ENCODE results near the gene NR4A1. TPM values are rescaled to one million over a fixed set of nuclear protein-coding genes. Genes with fewer than 3 reads are reported as not detected.

NR4A1 gene
- total and polyA plus RNA-seq, 2 of the 13 experiments (the other 11 are each of a cell fraction or from before 2014, with no cell fraction given) = 5.7 to 15.2 TPM

- TF ChIP-seq NCOR1 (IDR thresholded peaks at IDR 0.05; ENCODE audit: borderline replicate concordance, low read length) = no peak
- no peak for TF ChIP-seq ZNF850 (CRISPR knock-in tag; conservative IDR thresholded peaks at IDR 0.05)
- TF ChIP-seq SKI (IDR thresholded peaks at IDR 0.05; ENCODE audit: partially characterized antibody) = no peak
- TF ChIP-seq, protein P1, sequence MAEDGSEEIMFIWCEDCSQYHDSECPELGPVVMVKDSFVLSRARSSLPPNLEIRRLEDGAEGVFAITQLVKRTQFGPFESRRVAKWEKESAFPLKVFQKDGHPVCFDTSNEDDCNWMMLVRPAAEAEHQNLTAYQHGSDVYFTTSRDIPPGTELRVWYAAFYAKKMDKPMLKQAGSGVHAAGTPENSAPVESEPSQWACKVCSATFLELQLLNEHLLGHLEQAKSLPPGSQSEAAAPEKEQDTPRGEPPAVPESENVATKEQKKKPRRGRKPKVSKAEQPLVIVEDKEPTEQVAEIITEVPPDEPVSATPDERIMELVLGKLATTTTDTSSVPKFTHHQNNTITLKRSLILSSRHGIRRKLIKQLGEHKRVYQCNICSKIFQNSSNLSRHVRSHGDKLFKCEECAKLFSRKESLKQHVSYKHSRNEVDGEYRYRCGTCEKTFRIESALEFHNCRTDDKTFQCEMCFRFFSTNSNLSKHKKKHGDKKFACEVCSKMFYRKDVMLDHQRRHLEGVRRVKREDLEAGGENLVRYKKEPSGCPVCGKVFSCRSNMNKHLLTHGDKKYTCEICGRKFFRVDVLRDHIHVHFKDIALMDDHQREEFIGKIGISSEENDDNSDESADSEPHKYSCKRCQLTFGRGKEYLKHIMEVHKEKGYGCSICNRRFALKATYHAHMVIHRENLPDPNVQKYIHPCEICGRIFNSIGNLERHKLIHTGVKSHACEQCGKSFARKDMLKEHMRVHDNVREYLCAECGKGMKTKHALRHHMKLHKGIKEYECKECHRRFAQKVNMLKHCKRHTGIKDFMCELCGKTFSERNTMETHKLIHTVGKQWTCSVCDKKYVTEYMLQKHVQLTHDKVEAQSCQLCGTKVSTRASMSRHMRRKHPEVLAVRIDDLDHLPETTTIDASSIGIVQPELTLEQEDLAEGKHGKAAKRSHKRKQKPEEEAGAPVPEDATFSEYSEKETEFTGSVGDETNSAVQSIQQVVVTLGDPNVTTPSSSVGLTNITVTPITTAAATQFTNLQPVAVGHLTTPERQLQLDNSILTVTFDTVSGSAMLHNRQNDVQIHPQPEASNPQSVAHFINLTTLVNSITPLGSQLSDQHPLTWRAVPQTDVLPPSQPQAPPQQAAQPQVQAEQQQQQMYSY (CRISPR knock-in tag; IDR thresholded peaks at IDR 0.05) = no peak
- no peak for TF ChIP-seq RFX1 (IDR thresholded peaks at IDR 0.05)
- TF ChIP-seq ZSCAN9 (CRISPR knock-in tag; IDR thresholded peaks at IDR 0.05; ENCODE audit: borderline replicate concordance) = 0 out of 2 replicates have a peak, but pooled peaks have one; percentile 38
- TF ChIP-seq SATB2 (CRISPR knock-in tag; IDR thresholded peaks at IDR 0.05) = no peak
- TF ChIP-seq, protein P2, sequence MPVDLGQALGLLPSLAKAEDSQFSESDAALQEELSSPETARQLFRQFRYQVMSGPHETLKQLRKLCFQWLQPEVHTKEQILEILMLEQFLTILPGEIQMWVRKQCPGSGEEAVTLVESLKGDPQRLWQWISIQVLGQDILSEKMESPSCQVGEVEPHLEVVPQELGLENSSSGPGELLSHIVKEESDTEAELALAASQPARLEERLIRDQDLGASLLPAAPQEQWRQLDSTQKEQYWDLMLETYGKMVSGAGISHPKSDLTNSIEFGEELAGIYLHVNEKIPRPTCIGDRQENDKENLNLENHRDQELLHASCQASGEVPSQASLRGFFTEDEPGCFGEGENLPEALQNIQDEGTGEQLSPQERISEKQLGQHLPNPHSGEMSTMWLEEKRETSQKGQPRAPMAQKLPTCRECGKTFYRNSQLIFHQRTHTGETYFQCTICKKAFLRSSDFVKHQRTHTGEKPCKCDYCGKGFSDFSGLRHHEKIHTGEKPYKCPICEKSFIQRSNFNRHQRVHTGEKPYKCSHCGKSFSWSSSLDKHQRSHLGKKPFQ (CRISPR knock-in tag; IDR thresholded peaks at IDR 0.05; ENCODE audit: insufficient replicate concordance) = no peak
- no peak for TF ChIP-seq FOXO4 (CRISPR knock-in tag; conservative IDR thresholded peaks at IDR 0.05)
- TF ChIP-seq TBL1XR1 (IDR thresholded peaks at IDR 0.05; ENCODE audit: borderline replicate concordance, low read length, partially characterized antibody) = no peak
- TF ChIP-seq, protein P3, sequence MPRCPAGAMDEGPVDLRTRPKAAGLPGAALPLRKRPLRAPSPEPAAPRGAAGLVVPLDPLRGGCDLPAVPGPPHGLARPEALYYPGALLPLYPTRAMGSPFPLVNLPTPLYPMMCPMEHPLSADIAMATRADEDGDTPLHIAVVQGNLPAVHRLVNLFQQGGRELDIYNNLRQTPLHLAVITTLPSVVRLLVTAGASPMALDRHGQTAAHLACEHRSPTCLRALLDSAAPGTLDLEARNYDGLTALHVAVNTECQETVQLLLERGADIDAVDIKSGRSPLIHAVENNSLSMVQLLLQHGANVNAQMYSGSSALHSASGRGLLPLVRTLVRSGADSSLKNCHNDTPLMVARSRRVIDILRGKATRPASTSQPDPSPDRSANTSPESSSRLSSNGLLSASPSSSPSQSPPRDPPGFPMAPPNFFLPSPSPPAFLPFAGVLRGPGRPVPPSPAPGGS (CRISPR knock-in tag; IDR thresholded peaks at IDR 0.05) = no peak
- TF ChIP-seq TAF15 (IDR thresholded peaks at IDR 0.05; ENCODE audit: low read depth, low read length, poor library complexity, severe bottlenecking) = no peak
- no peak for TF ChIP-seq ZNF839 (CRISPR knock-in tag; IDR thresholded peaks at IDR 0.05; ENCODE audit: borderline replicate concordance)
Measured at GRCh38 chr12:52010152-52010622, 41.1 kb upstream of the NR4A1 start (continued).

Data from HepG2 (cell line).